Activated CD4-positive, alpha-beta memory T cell treated with anti-CD3 and anti-CD28 coated beads for 36 hours (primary cell): ENCODE data around the gene S100A14. TPM values are rescaled to one million over a fixed set of nuclear protein-coding genes. Genes with fewer than 3 reads are reported as not detected.
"Not testable (repeated sequence)": the region's sequence is repeated elsewhere in the genome, so short reads cannot be mapped to it uniquely, and the experiment has no call there.

Experiments
- CTCF ChIA-PET: fragments of 350-600 bp; sonication (Branson Sonifier 250); formaldehyde crosslinking; loops from one replicate; lab custom pipeline; 2021; ENCODE audit warnings: antibody characterized with exemption, inconsistent platforms; lab: Charles Lee
- POLR2A ChIA-PET: fragments of 350-600 bp; sonication (Branson Sonifier 250); formaldehyde crosslinking; loops from one replicate; lab custom pipeline; 2021; ENCODE audit warnings: antibody characterized with exemption; lab: Charles Lee
- DNase-seq: peaks from one replicate; pipeline ENCODE4 v3.0.0-alpha.2; 2020
- H3K27ac Mint-ChIP-seq: one replicate; pipeline ENCODE4 v1.8.0; 2021; ENCODE audit warnings: mixed read lengths
- H3K27me3 Mint-ChIP-seq: one replicate; pipeline ENCODE4 v1.8.0; 2021; ENCODE audit warnings: mixed read lengths
- H3K36me3 Mint-ChIP-seq: one replicate; pipeline ENCODE4 v1.8.0; 2021; ENCODE audit warnings: mixed read lengths
- H3K4me1 Mint-ChIP-seq: one replicate; pipeline ENCODE4 v1.8.0; 2021; ENCODE audit warnings: low read depth, mixed read lengths
- H3K4me3 Mint-ChIP-seq: one replicate; pipeline ENCODE4 v1.8.0; 2021; ENCODE audit warnings: mild to moderate bottlenecking, mixed read lengths
- H3K9me3 Mint-ChIP-seq: one replicate; pipeline ENCODE4 v1.8.0; 2021; ENCODE audit warnings: mixed read lengths
- intact Hi-C: fragments of 100-400 bp; cut with micrococcal nuclease; formaldehyde crosslinking; loops from one replicate; pipeline ENCODE4 v1.15.1; 2023
- total RNA-seq, 2 experiments: library from RNA; stranded (reverse); gene quantifications; one replicate each; pipeline ENCODE4 v1.2.3, GENCODE V29; 2021

Gene S100A14
- total RNA-seq, 2 experiments from 2014 or later = 0.26 to 0.46 TPM

DNA sequence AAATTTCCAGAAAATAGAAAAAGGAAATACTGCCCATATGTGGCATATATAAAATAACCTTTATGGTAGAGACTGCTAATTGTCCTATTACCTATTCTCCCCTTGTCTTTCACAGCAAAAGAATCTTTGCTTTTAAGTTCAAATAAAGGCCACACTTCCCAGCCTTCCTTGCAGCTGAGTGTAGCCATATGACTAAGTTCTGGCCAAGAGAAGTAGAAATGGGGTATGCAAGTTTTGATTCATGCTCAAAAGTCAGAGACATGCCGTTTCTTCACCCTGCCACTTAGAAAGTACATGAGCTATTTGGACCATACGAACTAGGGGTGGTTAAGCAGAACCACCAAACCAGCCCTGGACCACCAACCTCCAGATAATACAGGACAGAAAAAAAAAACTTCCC is 32.1 kb downstream of the S100A14 start:
- POLR2A ChIA-PET = no interaction called here
- H3K36me3 Mint-ChIP-seq = no peaks in the 10 kb centered on the region

GRCh38 chr1:153583514-153583913 is 32.6 kb downstream of the S100A14 start:
- DNase-seq, H3K4me1 Mint-ChIP-seq, H3K27ac Mint-ChIP-seq, POLR2A ChIA-PET, CTCF ChIA-PET, H3K9me3 Mint-ChIP-seq, H3K4me3 Mint-ChIP-seq, intact Hi-C loops, H3K36me3 Mint-ChIP-seq: not testable (repeated sequence)
- H3K27me3 Mint-ChIP-seq = peaks cover 14% of the 10 kb centered on the region

More for the DNA sequence above, 32.1 kb downstream of the S100A14 start:
- Mint-ChIP-seq H3K27me3 (peaks cover 10% of the 10 kb centered on the region), H3K4me3 (no peak overlapping the region), H3K9me3 (no peaks in the 10 kb centered on the region), H3K4me1 (no peaks in the 10 kb centered on the region), H3K27ac (no peak overlapping the region)
- CTCF ChIA-PET = no interaction called here
- DNase-seq = no peak
- intact Hi-C loops = no loop called here

DNA sequence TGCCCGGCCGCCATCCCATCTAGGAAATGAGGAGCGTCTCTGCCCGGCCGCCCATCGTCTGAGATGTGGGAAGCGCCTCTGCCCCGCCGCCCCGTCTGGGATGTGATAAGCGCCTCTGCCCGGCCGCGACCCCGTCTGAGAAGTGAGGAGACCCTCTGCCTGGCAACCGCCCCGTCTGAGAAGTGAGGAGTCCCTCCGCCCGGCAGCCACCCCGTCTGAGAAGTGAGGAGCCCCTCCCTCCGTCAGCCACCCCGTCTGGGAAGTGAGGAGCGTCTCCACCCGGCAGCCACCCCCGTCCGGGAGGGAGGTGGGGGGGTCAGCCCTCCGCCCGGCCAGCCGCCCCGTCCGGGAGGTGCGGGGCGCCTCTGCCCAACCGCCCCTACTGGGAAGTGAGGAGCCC is 33.3 kb downstream of the S100A14 start:
- H3K9me3 Mint-ChIP-seq, H3K4me3 Mint-ChIP-seq, DNase-seq, POLR2A ChIA-PET, CTCF ChIA-PET, H3K36me3 Mint-ChIP-seq, intact Hi-C loops, H3K27ac Mint-ChIP-seq, H3K4me1 Mint-ChIP-seq: not testable (repeated sequence)
- peaks cover 21% of the 10 kb centered on the region for H3K27me3 Mint-ChIP-seq

DNA sequence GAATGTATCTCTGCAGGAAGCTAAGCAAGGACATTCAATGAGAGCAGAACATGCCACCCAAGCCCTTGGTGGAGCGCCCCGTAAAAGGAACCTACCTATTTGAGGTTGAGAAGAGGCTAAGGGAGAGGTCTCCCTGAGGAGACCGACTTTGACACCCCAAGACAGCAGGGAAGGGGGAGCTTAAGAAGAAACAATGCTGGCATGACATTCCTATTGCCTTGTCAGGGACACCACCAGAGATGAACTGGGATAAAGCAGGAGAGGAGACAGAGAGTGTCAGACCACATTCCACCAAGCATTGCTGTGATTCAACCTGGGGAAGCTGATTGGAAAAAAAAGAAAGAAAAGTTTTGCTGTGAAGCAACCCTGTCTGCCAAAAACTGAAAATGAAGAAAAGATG is 37.2 kb downstream of the S100A14 start:
- H3K27me3 Mint-ChIP-seq = peaks cover 26% of the 10 kb centered on the region
- no peak for DNase-seq
- ChIA-PET POLR2A (interaction anchor here (0.7 kb wide), 1 partner anchor 1719 kb away, joined by 3 read pairs; no protein-coding TSS in a partner anchor), CTCF (interaction anchor here (0.8 to 1.8 kb wide), 2 partner anchors 47 to 84 kb away, joined by 3 to 7 read pairs; no protein-coding TSS in a partner anchor)
- intact Hi-C loops = no loop called here
- no peak overlapping the region for H3K4me3 Mint-ChIP-seq
- H3K9me3 Mint-ChIP-seq = no peaks in the 10 kb centered on the region
- no peak overlapping the region for H3K27ac Mint-ChIP-seq
- H3K36me3 Mint-ChIP-seq = no peaks in the 10 kb centered on the region
- peaks cover 2% of the 10 kb centered on the region for H3K4me1 Mint-ChIP-seq

DNA sequence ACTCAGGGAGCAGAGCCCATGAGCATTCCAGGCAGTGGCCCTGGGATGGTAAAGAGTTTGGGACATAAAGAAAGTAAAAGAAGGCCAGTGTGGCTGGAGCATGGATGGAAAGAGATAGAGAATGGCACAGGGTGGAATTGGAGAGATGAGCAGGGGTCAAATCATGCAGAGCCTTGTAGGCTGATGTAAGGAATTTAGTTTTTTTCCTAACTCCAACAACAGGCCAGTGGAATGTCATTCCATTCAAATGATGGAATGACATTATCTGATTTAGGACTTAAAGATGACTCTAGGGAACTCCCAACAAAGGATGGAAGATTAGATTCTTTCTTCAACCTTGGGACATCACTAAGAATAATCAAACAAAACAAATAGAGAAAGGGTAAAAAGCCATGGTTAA is 37.6 kb downstream of the S100A14 start:
- Mint-ChIP-seq H3K4me1 (peaks cover 6% of the 10 kb centered on the region), H3K27ac (no peak overlapping the region)
- CTCF ChIA-PET = interaction anchor here (0.8 to 1.8 kb wide), 3 partner anchors 46 to 83 kb away, joined by 3 to 7 read pairs (median 6); no protein-coding TSS in a partner anchor

DNA sequence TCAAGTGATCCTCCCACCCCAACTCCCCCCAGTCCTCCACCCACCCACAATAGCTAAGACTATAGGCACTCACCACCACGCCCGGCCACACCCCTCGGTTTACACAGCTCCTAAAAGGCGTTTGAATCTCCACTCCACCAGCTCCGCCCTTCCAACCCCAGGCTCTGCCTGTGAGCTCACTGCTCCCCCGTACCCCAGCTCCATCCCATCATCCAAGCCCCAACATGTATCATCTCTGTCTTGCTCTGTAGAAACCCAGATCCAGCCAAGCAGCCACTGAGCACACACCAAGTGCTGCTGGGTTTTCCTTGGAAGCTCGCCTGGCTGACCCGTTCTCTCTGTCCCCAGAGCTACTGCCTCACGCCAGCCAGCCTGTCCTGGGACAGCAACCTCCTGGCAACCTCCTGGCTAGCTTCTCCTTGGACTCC is 38.5 kb downstream of the S100A14 start:
- Mint-ChIP-seq H3K9me3 (no peaks in the 10 kb centered on the region), H3K27me3 (peaks cover 26% of the 10 kb centered on the region), H3K4me1 (peaks cover 15% of the 10 kb centered on the region), H3K36me3 (no peaks in the 10 kb centered on the region), H3K4me3 (no peak overlapping the region), H3K27ac (no peak overlapping the region)
- intact Hi-C loops = no loop called here
- POLR2A ChIA-PET = interaction anchor here (0.7 to 1.4 kb wide), 3 partner anchors 26 to 56 kb away, joined by 3 read pairs; partner anchors contain the start of genes CHTOP and S100A6
- CTCF ChIA-PET = interaction anchor here (0.6 to 1.8 kb wide), 6 partner anchors 9 to 164 kb away, joined by 3 to 7 read pairs (median 4); no protein-coding TSS in a partner anchor
- DNase-seq = no peak

More for the DNA sequence above, 37.6 kb downstream of the S100A14 start:
- POLR2A ChIA-PET = interaction anchor here (0.7 kb wide), 1 partner anchor 1719 kb away, joined by 3 read pairs; no protein-coding TSS in a partner anchor
- intact Hi-C loops = no loop called here
- Mint-ChIP-seq H3K9me3 (no peaks in the 10 kb centered on the region), H3K27me3 (peaks cover 26% of the 10 kb centered on the region), H3K36me3 (no peaks in the 10 kb centered on the region), H3K4me3 (no peak overlapping the region)
- no peak for DNase-seq

GRCh38 chr1:153577138-153577537 is 39.0 kb downstream of the S100A14 start:
- Mint-ChIP-seq H3K4me1 (peaks cover 19% of the 10 kb centered on the region), H3K4me3 (no peak overlapping the region), H3K27me3 (peaks cover 26% of the 10 kb centered on the region), H3K36me3 (no peaks in the 10 kb centered on the region), H3K27ac (no peak overlapping the region), H3K9me3 (no peaks in the 10 kb centered on the region)
- ChIA-PET POLR2A (interaction anchor here (0.7 to 1.4 kb wide), 3 partner anchors 26 to 57 kb away, joined by 3 read pairs; partner anchors contain the start of genes CHTOP and S100A6), CTCF (interaction anchor here (0.6 to 1.8 kb wide), 5 partner anchors 9 to 82 kb away, joined by 3 to 7 read pairs (median 4); no protein-coding TSS in a partner anchor)
- intact Hi-C loops = no loop called here
- no peak for DNase-seq

- intact Hi-C loops, H3K36me3 Mint-ChIP-seq, H3K9me3 Mint-ChIP-seq, H3K4me3 Mint-ChIP-seq, DNase-seq, POLR2A ChIA-PET, H3K27ac Mint-ChIP-seq: not testable (repeated sequence)
- H3K4me1 Mint-ChIP-seq = peaks cover 30% of the 10 kb centered on the region
- peaks cover 28% of the 10 kb centered on the region for H3K27me3 Mint-ChIP-seq
- CTCF ChIA-PET = interaction anchor here (0.9 kb wide), 2 partner anchors 65 to 81 kb away, joined by 3 to 5 read pairs; no protein-coding TSS in a partner anchor
Observed at GRCh38 chr1:153575497-153575896, 40.6 kb downstream of the S100A14 start.

GRCh38 chr1:153575081-153575491 is 41.0 kb downstream of the S100A14 start:
- CTCF ChIA-PET, intact Hi-C loops: not testable (repeated sequence)

GRCh38 chr1:153573351-153573750 is 42.8 kb downstream of the S100A14 start:
- Mint-ChIP-seq H3K9me3 (no peaks in the 10 kb centered on the region), H3K4me1 (peaks cover 46% of the 10 kb centered on the region), H3K4me3 (no peak overlapping the region), H3K36me3 (no peaks in the 10 kb centered on the region), H3K27me3 (peaks cover 16% of the 10 kb centered on the region), H3K27ac (peak overlapping the region; percentile 64)
- DNase-seq = no peak
- ChIA-PET POLR2A (interaction anchor here (1.0 to 6.5 kb wide), 6 partner anchors 29 to 417 kb away, joined by 4 to 99 read pairs (median 10); partner anchors contain the start of genes CHTOP, RPS27 and S100A6), CTCF (interaction anchor here (0.7 to 7.5 kb wide), 14 partner anchors 12 to 103 kb away, joined by 3 to 269 read pairs (median 6); partner anchors contain the start of genes CHTOP, S100A1, S100A13 and S100A14)
- intact Hi-C loops = loop anchor here (2.0 to 5.0 kb wide), 2 partner anchors 209 to 413 kb away; partner anchors contain the start of gene RAB13

More at GRCh38 chr1:153575081-153575491, 41.0 kb downstream of the S100A14 start:
- H3K36me3 Mint-ChIP-seq, DNase-seq, H3K27ac Mint-ChIP-seq, H3K9me3 Mint-ChIP-seq, H3K4me3 Mint-ChIP-seq, POLR2A ChIA-PET: not testable (repeated sequence)
- Mint-ChIP-seq H3K27me3 (peaks cover 28% of the 10 kb centered on the region), H3K4me1 (peaks cover 31% of the 10 kb centered on the region)

DNA sequence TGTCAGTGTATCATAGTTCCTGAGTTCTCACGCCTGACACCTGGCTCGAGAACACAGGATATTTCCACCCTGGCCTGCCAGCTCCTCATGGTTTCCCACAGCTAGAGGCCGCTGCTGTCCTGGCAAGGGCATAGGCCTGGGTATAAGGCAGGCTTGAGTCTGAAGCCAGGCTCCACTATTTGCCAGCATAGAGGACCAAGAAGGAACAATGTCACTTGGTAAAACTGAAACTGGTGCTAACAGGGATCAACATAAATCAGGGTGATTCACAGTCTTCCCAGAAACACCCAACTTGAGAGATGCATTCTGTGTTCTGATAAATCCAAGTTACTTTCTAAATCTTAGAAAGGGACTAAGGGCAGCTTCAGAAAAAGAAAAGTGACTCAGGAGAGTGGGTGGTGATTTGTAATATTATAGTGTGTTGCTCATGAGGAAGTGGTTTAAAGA is 43.5 kb downstream of the S100A14 start:
- peak overlapping the region; percentile 64 for H3K27ac Mint-ChIP-seq
- DNase-seq = peak; percentile 83
- H3K36me3 Mint-ChIP-seq = no peaks in the 10 kb centered on the region
- CTCF ChIA-PET = interaction anchor here (0.6 to 7.5 kb wide), 25 partner anchors 9 to 395 kb away, joined by 3 to 269 read pairs (median 4); partner anchors contain the start of genes CHTOP, CREB3L4, ILF2 and S100A1
- intact Hi-C loops = loop anchor here (1.0 to 5.0 kb wide), 8 partner anchors 25 to 414 kb away; partner anchors contain the start of genes CHTOP and RAB13
- H3K4me1 Mint-ChIP-seq = peaks cover 54% of the 10 kb centered on the region
- POLR2A ChIA-PET = interaction anchor here (1.0 to 6.5 kb wide), 7 partner anchors 9 to 418 kb away, joined by 4 to 99 read pairs (median 6); partner anchors contain the start of genes CHTOP, RPS27 and S100A6
- no peak overlapping the region for H3K4me3 Mint-ChIP-seq
- no peaks in the 10 kb centered on the region for H3K9me3 Mint-ChIP-seq
- peaks cover 9% of the 10 kb centered on the region for H3K27me3 Mint-ChIP-seq

- ChIA-PET CTCF (interaction anchor here (0.7 to 7.5 kb wide), 17 partner anchors 10 to 396 kb away, joined by 3 to 269 read pairs (median 5); partner anchors contain the start of genes CHTOP, CREB3L4, ILF2 and S100A1), POLR2A (interaction anchor here (1.4 to 6.5 kb wide), 4 partner anchors 8 to 63 kb away, joined by 5 to 99 read pairs (median 16); partner anchors contain the start of genes CHTOP and S100A6)
- no peak for DNase-seq
- Mint-ChIP-seq H3K4me3 (no peak overlapping the region), H3K27me3 (peaks cover 2% of the 10 kb centered on the region), H3K27ac (peak overlapping the region; percentile 64), H3K36me3 (no peaks in the 10 kb centered on the region), H3K4me1 (peaks cover 62% of the 10 kb centered on the region), H3K9me3 (no peaks in the 10 kb centered on the region)
- intact Hi-C loops = loop anchor here (1.0 to 5.0 kb wide), 8 partner anchors 26 to 415 kb away; partner anchors contain the start of genes CHTOP and RAB13
Observed at GRCh38 chr1:153571706-153572105, 44.4 kb downstream of the S100A14 start.
